GM04503 (cell line): ENCODE data around the gene ROR2.
"Not testable (repeated sequence)": the region's sequence is repeated elsewhere in the genome, so short reads cannot be mapped to it uniquely, and the experiment has no call there.

Experiments
- DNase-seq: peaks from one replicate; pipeline ENCODE4 v3.0.0-alpha.2; 2012; ENCODE audit warnings: low read depth

The ROR2 gene

GRCh38 chr9:91629718-91630117 is 320.3 kb downstream of the ROR2 start:
- DNase-seq = no peak

- DNase-seq = no peak
These were observed 321.1 kb downstream of the ROR2 start for GRCh38 chr9:91628892-91629291.

- DNase-seq = no peak
These were observed 324.7 kb downstream of the ROR2 start for GRCh38 chr9:91625331-91625730.

- DNase-seq = no peak
These were observed 327.0 kb downstream of the ROR2 start for GRCh38 chr9:91623004-91623403.

GRCh38 chr9:91622121-91622520 is 327.9 kb downstream of the ROR2 start:
- not testable (repeated sequence) for DNase-seq

- not testable (repeated sequence) for DNase-seq
These were observed 336.0 kb downstream of the ROR2 start for GRCh38 chr9:91614044-91614443.

GRCh38 chr9:91611582-91611981 is 338.4 kb downstream of the ROR2 start:
- no peak for DNase-seq

- no peak for DNase-seq
These were observed 343.6 kb downstream of the ROR2 start for GRCh38 chr9:91606255-91606995.

- DNase-seq = no peak
These were observed 345.4 kb downstream of the ROR2 start for GRCh38 chr9:91604451-91605179.

GRCh38 chr9:91603932-91604331 is 346.1 kb downstream of the ROR2 start:
- DNase-seq = no peak

- no peak for DNase-seq
These were observed 350.5 kb downstream of the ROR2 start for GRCh38 chr9:91599564-91599963.

- no peak for DNase-seq
These were observed 358.4 kb downstream of the ROR2 start for GRCh38 chr9:91591627-91592026.

GRCh38 chr9:91589101-91589553 is 360.9 kb downstream of the ROR2 start:
- DNase-seq = no peak

- no peak for DNase-seq
These were observed 363.7 kb downstream of the ROR2 start for GRCh38 chr9:91586282-91586681.

- no peak for DNase-seq
These were observed 366.1 kb downstream of the ROR2 start for GRCh38 chr9:91583966-91584365.

- no peak for DNase-seq
These were observed 366.7 kb downstream of the ROR2 start for GRCh38 chr9:91583161-91583875.

GRCh38 chr9:91582181-91582580 is 367.8 kb downstream of the ROR2 start:
- DNase-seq = no peak

GRCh38 chr9:91580136-91580535 is 369.9 kb downstream of the ROR2 start:
- DNase-seq = no peak

GRCh38 chr9:91578911-91579310 is 371.1 kb downstream of the ROR2 start:
- no peak for DNase-seq

GRCh38 chr9:91577633-91578061 is 372.4 kb downstream of the ROR2 start:
- DNase-seq = no peak

- no peak for DNase-seq
These were observed 377.2 kb downstream of the ROR2 start for GRCh38 chr9:91572811-91573210.

GRCh38 chr9:91572044-91572443 is 378.0 kb downstream of the ROR2 start:
- no peak for DNase-seq

GRCh38 chr9:91571036-91571435 is 379.0 kb downstream of the ROR2 start:
- DNase-seq = no peak
